ENCODE measurements around the gene DUSP28.
"Not testable (repeated sequence)": the region's sequence is repeated elsewhere in the genome, so short reads cannot be mapped to it uniquely, and the experiment has no call there.

Gene DUSP28

GRCh38 chr2:240528406-240529040, 31.6 kb upstream of the DUSP28 start:
- DNase-seq, result peak; percentile 19

DNA sequence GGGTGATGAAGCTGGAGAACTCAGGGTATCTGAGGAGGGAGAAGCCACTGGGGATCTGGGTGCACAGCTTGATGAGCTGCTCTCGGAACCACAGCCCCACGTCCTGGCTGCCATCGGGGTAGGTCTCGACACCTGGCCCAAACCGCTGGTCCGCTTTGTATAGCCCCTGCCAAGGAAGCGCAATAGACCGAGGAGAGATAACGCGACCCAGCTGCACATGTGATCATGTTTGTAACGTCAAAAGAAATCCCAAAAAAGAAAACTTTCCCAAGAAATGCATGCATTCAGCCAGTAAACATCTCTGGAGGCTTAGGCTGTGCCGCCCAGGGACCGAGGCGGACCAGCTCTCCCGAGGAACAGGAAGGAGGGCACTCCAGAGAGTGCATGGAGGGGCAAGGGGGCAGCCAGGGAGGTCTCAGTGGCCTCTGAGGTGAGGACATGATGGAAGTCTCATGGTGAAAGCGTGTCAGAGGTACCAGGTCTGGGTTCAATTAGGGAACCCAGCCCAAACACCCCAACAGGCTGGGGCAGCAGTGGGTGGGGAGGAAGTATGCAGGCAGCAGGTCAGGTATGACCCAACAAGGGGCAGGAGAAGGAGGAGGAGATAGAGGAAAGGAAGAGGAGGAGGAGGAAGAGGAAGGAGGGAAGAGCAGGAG, 30.7 kb upstream of the DUSP28 start:
- no peak for DNase-seq

DNA sequence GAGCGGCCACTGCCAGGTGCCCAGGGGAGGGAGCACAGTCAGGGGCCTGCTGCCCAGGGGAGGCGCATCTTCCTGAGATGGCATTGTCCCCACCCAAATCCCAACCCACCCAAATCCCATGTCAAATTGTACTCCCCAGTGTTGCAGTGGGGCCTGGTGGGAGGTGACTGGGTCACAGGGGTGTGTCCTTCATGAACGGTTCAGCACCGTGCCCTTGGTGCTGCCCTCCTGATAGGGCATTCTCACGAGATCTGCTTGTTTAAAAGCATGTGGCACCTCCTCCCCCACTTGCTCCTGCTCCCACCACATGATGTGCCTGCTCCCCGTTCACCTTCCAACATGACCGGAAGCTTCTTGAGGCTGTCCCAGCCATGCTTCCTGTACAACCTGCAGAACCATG, 30.0 kb upstream of the DUSP28 start:
- no peak for DNase-seq

GRCh38 chr2:240531038-240531437, 29.1 kb upstream of the DUSP28 start:
- DNase-seq, result no peak

DNA sequence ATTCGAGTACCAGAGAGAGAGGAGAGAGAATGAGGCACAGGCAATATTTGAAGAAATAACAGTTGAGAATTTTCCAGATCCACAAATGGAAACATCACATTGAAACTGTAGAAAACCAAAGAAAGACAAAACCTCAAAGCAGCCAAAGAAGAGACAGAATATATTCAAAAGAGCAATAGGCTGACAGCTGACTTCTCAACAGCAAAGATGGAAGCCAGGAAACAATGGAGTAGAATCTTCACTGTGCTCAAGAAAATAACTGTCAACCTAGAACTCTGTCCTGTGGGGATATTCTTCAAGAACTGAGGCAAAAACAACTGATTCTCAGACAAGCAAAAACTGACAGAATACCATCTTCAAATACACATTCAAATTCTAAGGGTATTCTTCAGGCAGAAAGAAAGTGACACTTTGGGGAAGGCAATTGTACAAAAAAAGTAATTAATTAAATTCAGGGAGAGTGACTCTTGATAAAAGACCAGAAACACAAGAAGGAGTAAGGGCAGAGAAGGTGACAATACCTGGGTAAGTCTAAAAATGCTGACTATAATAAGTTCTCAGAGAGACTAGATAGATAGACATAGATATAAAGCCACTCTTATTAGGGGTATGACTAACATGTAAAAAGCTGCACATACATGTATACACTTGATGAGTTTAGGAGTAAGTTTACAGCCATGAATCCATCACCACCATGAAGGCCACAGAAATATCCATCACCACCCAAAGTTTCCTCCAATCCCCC, 28.0 kb upstream of the DUSP28 start:
- DNase-seq, result no peak

DNA sequence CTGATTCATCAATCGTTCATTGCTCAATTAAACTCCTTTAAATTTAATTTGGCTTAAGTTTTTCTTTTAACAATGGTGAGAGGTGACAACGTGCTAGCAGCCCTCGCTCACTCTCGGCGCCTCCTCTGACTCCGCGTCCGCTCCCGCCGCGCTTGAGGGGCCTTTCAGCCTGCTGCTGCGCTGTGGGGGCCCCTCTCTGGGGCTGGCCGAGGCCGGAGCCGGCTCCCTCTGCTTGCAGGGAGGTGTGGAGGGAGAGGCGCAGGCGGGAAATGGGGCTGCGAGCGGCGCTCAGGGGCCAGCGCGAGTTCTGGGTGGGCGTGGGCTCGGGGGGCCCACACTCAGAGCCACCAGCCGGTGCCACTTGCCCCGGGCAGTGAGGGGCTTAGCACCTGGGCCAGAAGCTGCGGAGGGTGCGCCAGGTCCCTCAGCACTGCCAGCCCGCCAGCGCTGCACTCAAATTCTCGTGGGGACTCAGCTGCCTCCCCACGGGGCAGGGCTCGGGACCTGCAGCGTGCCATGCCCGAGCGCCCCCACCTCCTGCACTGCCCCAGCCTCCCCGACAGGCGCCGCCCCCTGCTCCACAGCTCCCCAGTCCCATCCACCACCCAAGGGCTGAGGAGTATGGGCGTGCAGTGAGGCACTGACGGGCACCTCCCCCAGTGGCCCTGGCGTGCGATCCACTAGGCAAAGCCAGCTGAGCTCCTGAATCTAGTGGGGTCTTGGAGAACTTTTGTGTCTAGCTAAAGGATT, 22.0 kb upstream of the DUSP28 start:
- DNase-seq, result no peak

DNA sequence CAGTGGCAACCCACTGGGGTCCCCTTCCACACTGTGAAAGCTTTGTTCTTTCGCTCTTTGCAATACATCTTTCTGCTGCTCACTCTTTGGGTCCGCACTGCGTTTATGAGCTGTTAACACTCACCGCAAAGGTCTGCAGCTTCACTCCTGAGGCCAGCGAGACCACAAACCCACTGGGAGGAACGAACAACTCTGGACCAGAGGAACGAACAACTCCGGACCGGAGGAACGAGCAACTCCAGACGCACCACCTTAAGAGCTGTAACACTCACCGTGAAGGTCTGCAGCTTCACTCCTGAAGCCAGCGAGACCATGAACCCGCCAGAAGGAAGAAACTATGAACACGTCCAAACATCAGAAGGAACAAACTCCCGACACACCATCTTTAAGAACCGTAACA, 21.1 kb upstream of the DUSP28 start:
- not testable (repeated sequence) for DNase-seq

DNA sequence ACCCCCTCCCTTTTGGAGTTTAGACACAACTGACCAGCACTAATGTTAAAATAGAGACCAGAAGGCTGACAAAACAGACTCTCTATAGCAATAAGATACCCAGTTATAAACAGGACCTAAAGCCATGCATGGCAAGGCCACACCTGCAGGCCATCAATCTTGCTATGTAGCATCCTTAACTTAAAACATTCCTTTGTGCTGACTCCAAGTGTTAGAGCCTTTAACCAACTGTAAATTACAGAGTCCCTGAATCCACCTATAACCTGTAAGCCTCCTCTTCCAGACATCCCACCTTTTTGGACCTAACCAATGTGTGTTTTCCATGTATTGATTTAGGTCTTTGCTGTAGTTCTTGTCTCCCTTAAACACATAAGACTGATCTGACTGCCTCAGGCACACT, 20.3 kb upstream of the DUSP28 start:
- no peak for DNase-seq

DNA sequence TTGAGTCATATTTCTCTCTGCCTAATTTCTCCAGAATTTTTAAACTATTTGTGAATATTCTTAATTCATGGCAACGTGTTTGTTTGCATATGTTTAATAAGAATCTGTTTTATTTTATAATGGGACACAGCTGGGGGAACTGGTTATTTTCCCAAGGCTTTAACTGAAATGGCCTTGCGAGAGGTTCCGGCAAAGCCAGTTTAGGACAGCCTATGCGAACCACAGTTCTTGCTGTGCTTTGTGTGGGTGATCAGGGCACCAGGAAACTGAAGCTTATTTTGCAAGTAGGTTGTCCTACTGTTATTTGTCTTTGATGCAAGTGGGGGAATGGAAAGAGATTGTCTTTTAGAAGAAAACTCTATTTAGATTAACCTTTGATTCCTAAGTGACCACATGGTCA, 8.9 kb upstream of the DUSP28 start:
- no peak for DNase-seq

DNA sequence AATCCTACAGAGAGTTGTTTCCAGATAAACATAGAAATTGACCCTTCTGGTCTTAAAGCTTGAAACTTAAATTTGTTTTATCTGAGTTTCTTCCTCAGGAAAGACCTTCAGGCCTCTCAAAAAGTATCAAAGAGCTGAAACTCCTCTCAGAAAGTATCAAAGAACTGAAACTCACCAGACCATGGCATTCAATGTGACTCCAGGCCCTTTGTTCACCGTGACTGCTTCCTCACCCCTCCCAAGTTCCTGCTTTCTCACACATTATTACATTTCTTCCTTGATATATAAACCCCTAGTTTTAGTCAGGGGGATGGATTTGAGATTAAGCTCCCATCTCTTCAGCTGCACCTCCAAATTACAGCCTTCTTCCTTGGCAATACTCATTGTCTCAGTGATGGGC, 8.3 kb upstream of the DUSP28 start:
- DNase-seq, result no peak

GRCh38 chr2:240553956-240554480, 6.1 kb upstream of the DUSP28 start:
- DNase-seq, result no peak

DNA sequence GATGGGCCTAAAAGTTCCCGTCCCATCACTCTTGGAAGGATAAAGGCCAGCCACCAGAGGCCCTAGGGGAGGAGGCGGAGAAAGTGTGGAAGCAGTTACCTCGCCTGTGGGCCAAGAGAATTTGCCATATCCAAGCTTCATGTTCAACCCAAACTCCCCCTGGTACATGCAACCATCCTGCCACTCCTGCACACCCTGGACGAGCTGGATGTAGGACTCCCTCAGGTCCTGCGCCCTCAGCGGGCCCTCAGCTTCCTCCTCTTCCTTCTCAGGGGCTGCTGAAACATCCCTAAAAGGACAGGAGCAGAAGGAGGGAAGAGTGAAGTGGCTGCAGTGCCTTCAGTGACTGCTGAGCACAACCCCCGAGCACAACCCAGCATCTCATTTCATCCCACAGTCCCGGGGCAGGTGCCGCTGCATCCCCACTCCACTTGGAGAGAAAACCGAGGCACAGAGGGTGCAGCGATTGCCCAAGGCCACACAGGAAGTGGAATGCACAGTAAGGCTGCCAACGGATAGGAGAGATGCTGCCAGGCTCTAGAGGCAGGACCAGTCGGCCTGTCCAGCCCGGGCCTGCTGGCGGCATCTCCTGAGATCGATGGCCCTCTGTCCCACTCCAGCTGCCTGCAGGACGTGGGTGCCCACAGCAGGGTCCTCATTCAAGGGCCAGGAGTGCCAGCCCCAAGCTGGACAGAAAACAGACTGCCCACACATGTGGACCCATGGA, 5.2 kb upstream of the DUSP28 start:
- no peak for DNase-seq

GRCh38 chr2:240555541-240556250, 4.5 kb upstream of the DUSP28 start:
- DNase-seq, result no peak

DNA sequence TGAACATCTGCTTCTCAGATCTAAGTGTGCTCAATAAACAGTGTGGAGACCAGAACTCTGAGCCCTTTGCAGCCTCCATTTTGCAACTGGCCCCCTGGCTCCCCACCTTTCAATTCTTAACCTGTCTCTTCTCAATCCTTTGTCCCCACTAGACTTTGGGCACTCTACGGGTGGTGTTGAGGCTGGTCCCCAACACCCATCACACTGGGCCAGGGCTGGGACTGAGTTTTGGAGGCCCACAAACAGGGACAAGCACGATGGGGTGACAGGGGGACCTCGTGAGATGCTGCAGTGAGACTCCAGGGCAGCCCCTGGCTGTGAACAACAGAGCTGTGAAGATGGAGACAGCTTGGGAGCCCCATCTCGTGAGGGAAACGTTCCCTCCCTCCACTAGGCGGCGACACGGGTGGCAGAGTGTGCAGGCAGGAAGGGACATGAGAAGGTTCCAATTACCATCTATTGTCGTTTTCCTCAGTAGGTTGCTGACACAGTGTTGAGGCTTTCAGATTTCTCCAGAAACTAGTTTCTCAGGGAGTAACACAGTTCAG, 3.5 kb upstream of the DUSP28 start:
- DNase-seq, result peak; percentile 78

- DNase-seq, result peak; percentile 25
Measured at GRCh38 chr2:240557101-240557751, 2.9 kb upstream of the DUSP28 start.

DNA sequence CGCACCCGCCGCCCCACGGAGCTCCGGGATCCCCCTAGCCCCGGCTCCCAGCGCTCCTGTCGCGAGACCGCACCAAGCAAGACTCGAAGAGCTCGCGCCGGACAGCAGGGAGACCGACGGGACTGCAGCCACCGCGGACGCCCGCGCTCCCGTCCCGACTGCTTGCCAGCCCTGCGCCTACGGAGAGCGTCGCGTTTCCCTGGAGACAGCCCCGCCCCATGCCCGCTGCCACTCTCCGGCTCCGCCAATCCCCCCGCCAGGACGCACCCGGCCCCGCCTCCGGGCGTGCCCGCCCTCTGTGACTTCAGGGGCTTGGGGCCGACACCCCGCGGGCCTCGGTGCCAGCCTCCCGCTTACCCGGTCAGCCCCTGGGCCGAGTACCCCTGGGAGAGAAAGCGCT, 2.3 kb upstream of the DUSP28 start, which contains the start of gene ANKMY1:
Gene ANKMY1 (minus strand): TSS at position 181 of the 400 bp plus-strand sequence. CDS start 653 bp downstream, outside the sequence.
- DNase-seq, result peak; percentile 83

DNA sequence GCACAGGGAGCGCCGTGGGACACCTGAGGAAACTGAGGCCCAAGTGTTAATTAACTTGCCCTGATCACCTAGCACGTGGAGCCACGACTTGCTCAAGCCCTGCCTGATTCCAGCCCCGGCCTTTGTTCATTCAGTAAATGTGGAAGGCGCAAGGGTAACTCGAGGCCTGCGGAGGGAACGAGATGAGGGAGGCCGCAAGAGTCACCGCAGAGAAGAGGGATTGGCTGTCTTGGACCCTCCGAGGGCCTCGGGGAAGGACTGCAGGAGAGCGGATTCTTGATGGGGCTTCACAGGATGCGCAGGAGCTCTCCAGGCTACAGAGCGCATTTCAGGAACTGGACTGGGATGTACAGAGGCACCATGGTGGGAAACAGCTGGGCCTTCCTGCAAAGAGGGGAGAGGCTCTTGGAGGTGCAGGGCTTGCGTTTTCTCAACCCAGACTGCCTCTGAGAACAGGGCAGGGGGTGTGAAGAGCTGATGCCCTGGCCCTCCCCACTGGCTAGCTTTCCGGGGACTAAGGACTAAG, 1.9 kb upstream of the DUSP28 start:
- DNase-seq, result peak; percentile 22

GRCh38 chr2:240559286-240559685, 871 bp upstream of the DUSP28 start:
- DNase-seq, result peak; percentile 34

DNA sequence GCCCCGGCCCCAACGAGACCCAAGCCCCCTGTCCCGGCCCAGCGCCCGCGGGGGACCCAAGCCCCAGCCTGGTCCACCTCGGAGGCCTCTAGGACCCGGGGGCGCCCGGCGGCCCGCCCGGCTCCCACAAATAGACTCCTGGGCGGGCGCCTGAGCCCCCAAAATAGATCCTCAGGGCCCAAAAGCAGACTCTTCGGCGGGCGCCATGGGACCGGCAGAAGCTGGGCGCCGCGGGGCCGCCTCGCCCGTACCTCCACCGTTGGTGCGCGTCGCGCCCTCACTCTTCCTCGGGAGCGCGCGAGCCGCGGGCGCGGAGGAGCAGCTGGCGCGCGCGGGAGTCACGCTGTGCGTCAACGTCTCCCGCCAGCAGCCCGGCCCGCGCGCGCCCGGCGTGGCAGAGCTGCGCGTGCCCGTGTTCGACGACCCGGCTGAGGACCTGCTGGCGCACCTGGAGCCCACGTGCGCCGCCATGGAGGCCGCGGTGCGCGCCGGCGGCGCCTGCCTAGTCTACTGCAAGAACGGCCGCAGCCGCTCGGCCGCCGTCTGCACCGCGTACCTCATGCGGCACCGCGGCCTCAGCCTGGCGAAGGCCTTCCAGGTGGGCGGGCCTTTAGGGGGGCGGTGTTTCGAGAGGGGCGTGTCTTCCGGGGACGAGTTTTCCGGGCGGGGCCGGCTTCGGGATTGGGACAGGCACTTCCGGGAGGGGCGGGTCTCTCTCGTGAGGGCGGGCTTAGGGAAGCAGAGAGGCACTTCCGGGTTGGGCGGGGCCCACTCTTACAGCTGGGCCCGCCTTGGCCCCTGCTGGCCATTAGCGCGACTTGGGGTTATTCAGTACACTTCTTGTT, 545 bp downstream of the DUSP28 start:
- peak; percentile 100 for DNase-seq

All from stimulated activated CD8-positive, alpha-beta memory T cell treated with anti-CD3 and anti-CD28 coated beads, Interleukin-4, amount 100 ng/mL, for 48 hours (primary cell).